Pancreas (tissue), 10 donors: ENCODE measurements around the gene DPT. TPM values are rescaled to one million over a fixed set of nuclear protein-coding genes. Genes with fewer than 3 reads are reported as not detected.

ENCODE experiments used
- ATAC-seq, 4 donors: fragments of 200-7000 bp; cut with Tn5 transposase; one replicate each; pipeline versions ENCODE4 v1.8.0 to v1.9.1; 2020; ENCODE audit warnings: mild to moderate bottlenecking in 4 of 4, moderate library complexity in 4 of 4
- DNase-seq, 6 donors: peaks; one replicate each; pipeline ENCODE4 v3.0.0-alpha.2; 2020
- FAIRE-seq: peaks from 2 replicates; lab custom pipeline; 2012; peaks lifted over from hg19 to GRCh38; lab: Jason Lieb, UNC
- H3K27ac ChIP-seq, 4 donors: fragments of 200-600 bp; sonication (generic); 1 replicate in 3 of 4; 2 replicates in 1 of 4; pipeline versions ENCODE4 v1.5.0 to v1.8.0; 2020
- H3K27me3 ChIP-seq, 4 donors: fragments of 200-600 bp; one replicate each; pipeline ENCODE4 v1.8.0; 2021
- H3K36me3 ChIP-seq, 3 donors: fragments of 200-600 bp; sonication (generic) in 1 of 3; one replicate each; pipeline versions ENCODE4 v1.5.0 to v1.8.0; 2020 to 2021
- H3K4me1 ChIP-seq, 3 donors: fragments of 200-600 bp; one replicate each; pipeline ENCODE4 v1.8.0; 2021
- H3K4me3 ChIP-seq, 4 donors: fragments of 200-600 bp; sonication (generic) in 2 of 4; one replicate each; pipeline versions ENCODE4 v1.5.0 to v1.8.0; 2020 to 2021
- H3K9me3 ChIP-seq, 4 donors: fragments of 200-600 bp; one replicate each; pipeline ENCODE4 v1.8.0; 2021
- CTCF ChIP-seq, 4 donors: fragments of 200-600 bp; sonication (generic) in 3 of 4; IDR thresholded peaks; one replicate each; pipeline versions ENCODE4 v1.5.0 to v1.8.0; 2021; ENCODE audit warnings: antibody characterized with exemption in 4 of 4
- WGBS, 2 donors: extraction: QIAGEN DNeasy Blood & Tissue Kit; methylation state at CpG; one replicate each; pipeline ENCODE4 v1.1.7; 2013; 5-methylcytosine and 5-hydroxymethylcytosine counted together
- intact Hi-C, 3 donors: fragments of 100-400 bp; cut with DNase I; formaldehyde crosslinking; loops; one replicate each; pipeline versions ENCODE4 v1.11.1 to v1.14.2; 2022
- polyA plus RNA-seq, 2 donors: library from polyadenylated mRNA; stranded (reverse); fragments of 200-250 nt; gene quantifications; one replicate each; pipeline ENCODE4 v1.2.3, GENCODE V29; 2013
- total RNA-seq, 6 donors: library from RNA; stranded (reverse); fragmentation: NEBNext Ultra II Directional in 4 of 6; extraction: Animal tissue kit (Norgen Biotek cat#: 25700) in 4 of 6; gene quantifications; one replicate each; pipeline versions ENCODE4 v1.2.1 to v1.2.4, GENCODE V29; 2021 to 2023
- donor health status: healthy with polysubstance abuse.
- donor health status: DM: no; HTN: no; CAD: no; lungs with moderate emphysema.
- donor health status: DM: no; HTN: no; CAD: no.
- donor health status: control.
- donor health status: control.
- donor health status: Bipolar disorder and iron deficiency.
- donor health status: DM: yes; HTN: yes; CAD: no.
- donor health status: DM: no; HTN: no; CAD: no.
- donor health status: DM: no; HTN: no; CAD: no.
- donor health status: DM: yes; HTN: yes; CAD: no.

Gene DPT
- total and polyA plus RNA-seq, 8 donors = 3.4 to 16.2 (median 7.5) TPM

GRCh38 chr1:168726719-168727118 lies 2.3 kb downstream of the DPT start:
- ATAC-seq (no peak), DNase-seq (no peak), FAIRE-seq (no peak)
- Histone ChIP-seq H3K4me1 (no peaks in the 10 kb centered on the region), H3K9me3 (no peaks in the 10 kb centered on the region), H3K4me3 (no peak overlapping the region), H3K27ac (no peak overlapping the region), H3K27me3 (no peaks in the 10 kb centered on the region), H3K36me3 (no peaks in the 10 kb centered on the region)
- WGBS, 2 donors = 92 to 95% methylated on average over 2 of the region's 2 CpGs
- TF ChIP-seq CTCF (IDR thresholded peaks at IDR 0.05) = no peak
- intact Hi-C loops = no loop called here

GRCh38 chr1:168726281-168726680 lies 2.7 kb downstream of the DPT start:
- Histone ChIP-seq H3K9me3 (no peaks in the 10 kb centered on the region), H3K4me3 (no peak overlapping the region), H3K4me1 (no peaks in the 10 kb centered on the region), H3K27me3 (no peaks in the 10 kb centered on the region), H3K36me3 (no peaks in the 10 kb centered on the region), H3K27ac (no peak overlapping the region)
- DNase-seq = no peak
- FAIRE-seq = no peak
- no peak for TF ChIP-seq CTCF (IDR thresholded peaks at IDR 0.05)
- ATAC-seq = peak in 3 of 4 donors; percentile 11 to 42 (median 39)
- 83 to 85% methylated on average over 3 of the region's 3 CpGs for WGBS, 2 donors
- intact Hi-C loops = no loop called here

GRCh38 chr1:168725831-168726230 lies 3.2 kb downstream of the DPT start:
- H3K27ac ChIP-seq = no peak overlapping the region
- ATAC-seq = no peak

GRCh38 chr1:168725060-168725459 lies 3.9 kb downstream of the DPT start:
- Histone ChIP-seq H3K4me3 (no peak overlapping the region), H3K4me1 (no peaks in the 10 kb centered on the region), H3K27me3 (no peaks in the 10 kb centered on the region), H3K27ac (no peak overlapping the region), H3K9me3 (no peaks in the 10 kb centered on the region), H3K36me3 (no peaks in the 10 kb centered on the region)
- FAIRE-seq (no peak), ATAC-seq (no peak), DNase-seq (no peak)
- 93 to 98% methylated on average over 2 of the region's 2 CpGs for WGBS, 2 donors
- intact Hi-C loops = no loop called here
- TF ChIP-seq CTCF (IDR thresholded peaks at IDR 0.05) = no peak

More at GRCh38 chr1:168725831-168726230, 3.2 kb downstream of the DPT start:
- no peaks in the 10 kb centered on the region for H3K36me3 ChIP-seq
- no peak for DNase-seq
- no peaks in the 10 kb centered on the region for H3K4me1 ChIP-seq
- WGBS, 2 donors = 80 to 85% methylated on average over 4 of the region's 4 CpGs
- no peaks in the 10 kb centered on the region for H3K27me3 ChIP-seq
- H3K9me3 ChIP-seq = no peaks in the 10 kb centered on the region
- H3K4me3 ChIP-seq = no peak overlapping the region
- TF ChIP-seq CTCF (IDR thresholded peaks at IDR 0.05) = no peak
- intact Hi-C loops = no loop called here
- FAIRE-seq = no peak

GRCh38 chr1:168723000-168723399 lies 6.0 kb downstream of the DPT start:
- H3K36me3 ChIP-seq = no peaks in the 10 kb centered on the region
- no peak overlapping the region for H3K27ac ChIP-seq
- no peaks in the 10 kb centered on the region for H3K9me3 ChIP-seq
- DNase-seq = no peak
- FAIRE-seq = no peak
- peaks cover 0 to 11% (median 8%) of the 10 kb centered on the region in 3 donors for H3K4me1 ChIP-seq
- no peaks in the 10 kb centered on the region for H3K27me3 ChIP-seq
- no peak overlapping the region for H3K4me3 ChIP-seq
- ATAC-seq = peak in 3 of 4 donors; percentile 11 to 45 (median 23)
- no peak for TF ChIP-seq CTCF (IDR thresholded peaks at IDR 0.05)
- intact Hi-C loops = no loop called here
- WGBS, 2 donors = 32 to 33% methylated on average over 1 of the region's 1 CpG
